ENCODE measurements around the gene SERPINA9.
"Not testable (repeated sequence)": the region's sequence is repeated elsewhere in the genome, so short reads cannot be mapped to it uniquely, and the experiment has no call there.

SERPINA9 gene

GRCh38 chr14:94446126-94446525 lies 29.9 kb downstream of the SERPINA9 start:
- DNase-seq, result no peak
- in situ Hi-C loops (cut with HindIII; ENCODE audit: low pct_ligation_motif_present, low pct_unique_long_range_greater_than_20kb, low sequenced_read_pairs), result no loop called here

GRCh38 chr14:94445003-94445402 lies 31.0 kb downstream of the SERPINA9 start:
- DNase-seq, result no peak
- in situ Hi-C loops (cut with HindIII; ENCODE audit: low pct_ligation_motif_present, low pct_unique_long_range_greater_than_20kb, low sequenced_read_pairs), result no loop called here

DNA sequence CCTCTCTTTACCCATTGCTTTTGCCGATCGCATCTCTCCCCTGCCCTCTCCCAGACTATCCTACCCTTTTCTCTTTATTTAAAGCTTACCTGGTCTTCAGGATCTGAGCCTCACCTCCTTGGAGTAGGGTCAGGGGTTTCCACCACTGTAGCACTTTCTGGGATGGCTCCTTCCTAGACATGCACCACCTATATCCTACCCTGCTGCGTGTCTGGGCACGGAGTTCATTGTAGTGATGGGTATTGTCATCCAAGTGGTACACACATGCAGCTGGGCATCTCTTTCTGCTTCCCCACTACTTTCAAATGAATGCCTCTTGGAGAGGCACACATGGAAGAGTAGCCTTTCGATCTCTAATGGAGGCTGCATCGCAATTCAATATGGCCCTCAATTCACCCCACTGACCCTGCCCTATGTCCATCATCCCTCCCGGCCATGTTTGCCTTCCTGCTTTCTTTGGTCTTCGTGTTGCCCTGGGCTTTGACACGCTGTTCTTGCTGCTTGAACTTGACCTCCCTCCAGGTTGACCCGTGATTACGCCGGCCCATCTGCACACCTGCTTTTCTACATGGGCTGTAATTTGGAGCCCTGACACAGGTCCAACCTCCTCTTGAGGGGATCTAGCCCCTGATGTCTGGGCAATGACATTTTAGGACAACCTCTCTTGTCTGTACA lies 34.3 kb downstream of the SERPINA9 start:
- DNase-seq, result no peak
- in situ Hi-C loops (cut with HindIII; ENCODE audit: low pct_ligation_motif_present, low pct_unique_long_range_greater_than_20kb, low sequenced_read_pairs), result no loop called here

GRCh38 chr14:94441130-94441529 lies 34.9 kb downstream of the SERPINA9 start:
- in situ Hi-C loops (cut with HindIII; ENCODE audit: low pct_ligation_motif_present, low pct_unique_long_range_greater_than_20kb, low sequenced_read_pairs), result no loop called here
- no peak for DNase-seq

- no peak for DNase-seq
- in situ Hi-C loops (cut with HindIII; ENCODE audit: low pct_ligation_motif_present, low pct_unique_long_range_greater_than_20kb, low sequenced_read_pairs), result no loop called here
Observed at GRCh38 chr14:94439453-94440057, 36.4 kb downstream of the SERPINA9 start.

DNA sequence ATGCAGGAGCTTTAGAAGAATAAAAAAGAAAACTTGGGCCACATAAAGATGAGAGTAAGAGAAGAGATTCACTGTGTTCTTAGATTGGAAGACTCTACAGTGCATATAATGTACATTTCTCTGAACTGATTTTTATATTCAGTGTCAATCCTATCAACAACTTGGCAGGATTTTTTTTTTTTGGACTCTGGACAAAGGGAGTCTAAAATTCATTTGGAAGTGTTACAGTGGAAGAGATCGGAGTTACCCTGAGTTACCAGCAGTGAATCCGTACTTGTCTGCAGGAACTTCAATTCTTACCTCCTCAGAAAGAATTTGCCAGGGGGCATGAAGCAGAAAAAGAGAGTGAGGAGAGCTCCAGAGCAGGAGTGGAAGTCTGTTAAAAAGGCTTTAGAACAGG lies 47.4 kb downstream of the SERPINA9 start:
- DNase-seq, result no peak
- in situ Hi-C loops (cut with HindIII; ENCODE audit: low pct_ligation_motif_present, low pct_unique_long_range_greater_than_20kb, low sequenced_read_pairs), result no loop called here

DNA sequence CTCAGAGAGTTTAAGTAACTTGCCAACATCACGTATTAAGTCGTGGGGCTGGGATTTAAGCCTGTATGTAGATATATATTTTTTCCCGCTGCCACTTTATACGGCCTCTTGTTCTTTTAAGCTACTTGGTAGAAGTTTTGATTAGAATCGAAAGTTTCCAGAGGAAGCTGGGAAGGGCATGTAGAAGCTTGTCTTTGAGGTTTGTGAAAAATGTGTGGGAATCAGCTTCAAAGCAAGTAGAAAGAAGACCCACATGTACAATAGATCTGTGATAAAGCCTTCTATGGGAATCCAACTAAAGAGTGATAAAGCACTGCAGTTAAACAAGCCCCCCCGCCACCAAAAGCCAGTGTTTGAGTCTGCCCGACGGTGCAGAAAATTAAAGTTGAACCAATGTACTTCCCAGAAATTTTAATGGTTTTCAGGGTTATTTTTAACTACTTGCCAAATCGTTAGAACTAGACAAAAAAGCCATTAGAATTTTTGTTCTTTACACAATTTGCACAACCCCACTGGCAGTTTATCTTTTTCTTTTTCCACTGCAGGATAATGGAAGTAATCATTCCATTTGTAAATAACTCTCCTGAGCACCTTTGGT lies 48.9 kb downstream of the SERPINA9 start:
- no peak for DNase-seq
- in situ Hi-C loops (cut with HindIII; ENCODE audit: low pct_ligation_motif_present, low pct_unique_long_range_greater_than_20kb, low sequenced_read_pairs), result no loop called here

DNA sequence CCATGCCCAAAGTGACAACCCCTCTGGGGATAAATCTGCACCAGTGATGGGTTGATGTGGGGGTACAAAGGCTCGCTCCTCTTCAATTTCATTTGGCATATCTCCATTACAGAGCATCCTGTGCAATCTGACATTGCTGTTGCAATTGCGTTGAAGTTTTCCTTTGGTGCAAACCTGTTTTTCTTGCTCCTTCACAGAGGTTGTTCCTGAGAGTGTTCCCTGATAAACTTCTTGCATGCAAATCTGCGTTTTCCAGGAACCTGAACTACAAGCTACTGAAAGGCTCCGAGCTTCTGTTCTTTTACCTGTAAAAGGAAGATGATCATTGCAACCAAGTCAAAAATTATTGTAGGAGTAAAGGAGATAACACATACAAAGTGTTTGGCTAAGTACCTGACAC lies 49.5 kb downstream of the SERPINA9 start:
- in situ Hi-C loops (cut with HindIII; ENCODE audit: low pct_ligation_motif_present, low pct_unique_long_range_greater_than_20kb, low sequenced_read_pairs), result no loop called here
- no peak for DNase-seq

DNA sequence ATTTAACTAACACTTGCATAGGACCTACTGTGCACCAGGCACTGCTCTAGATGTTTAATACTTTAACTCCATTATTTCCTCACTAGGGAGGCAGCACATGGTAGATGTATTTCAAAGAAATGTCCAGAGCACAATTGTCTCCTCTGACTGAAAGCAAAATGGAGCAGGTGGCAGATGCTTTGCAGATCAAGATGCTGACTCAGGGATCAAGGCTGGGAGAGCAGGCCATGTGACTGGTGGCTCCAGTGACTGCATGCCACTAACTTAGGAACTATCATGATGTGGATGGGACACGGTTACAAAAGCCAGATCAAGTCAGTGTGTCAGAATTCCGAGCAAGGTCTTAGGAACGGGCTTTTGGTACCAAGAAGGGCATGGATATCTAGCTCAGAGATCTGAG lies 51.6 kb downstream of the SERPINA9 start:
- no peak for DNase-seq
- in situ Hi-C loops (cut with HindIII; ENCODE audit: low pct_ligation_motif_present, low pct_unique_long_range_greater_than_20kb, low sequenced_read_pairs), result no loop called here

GRCh38 chr14:94423453-94424056 lies 52.4 kb downstream of the SERPINA9 start:
- in situ Hi-C loops (cut with HindIII; ENCODE audit: low pct_ligation_motif_present, low pct_unique_long_range_greater_than_20kb, low sequenced_read_pairs), result no loop called here
- DNase-seq, result peak; percentile 54

GRCh38 chr14:94421316-94421715 lies 54.7 kb downstream of the SERPINA9 start:
- DNase-seq, result no peak
- in situ Hi-C loops (cut with HindIII; ENCODE audit: low pct_ligation_motif_present, low pct_unique_long_range_greater_than_20kb, low sequenced_read_pairs), result no loop called here

DNA sequence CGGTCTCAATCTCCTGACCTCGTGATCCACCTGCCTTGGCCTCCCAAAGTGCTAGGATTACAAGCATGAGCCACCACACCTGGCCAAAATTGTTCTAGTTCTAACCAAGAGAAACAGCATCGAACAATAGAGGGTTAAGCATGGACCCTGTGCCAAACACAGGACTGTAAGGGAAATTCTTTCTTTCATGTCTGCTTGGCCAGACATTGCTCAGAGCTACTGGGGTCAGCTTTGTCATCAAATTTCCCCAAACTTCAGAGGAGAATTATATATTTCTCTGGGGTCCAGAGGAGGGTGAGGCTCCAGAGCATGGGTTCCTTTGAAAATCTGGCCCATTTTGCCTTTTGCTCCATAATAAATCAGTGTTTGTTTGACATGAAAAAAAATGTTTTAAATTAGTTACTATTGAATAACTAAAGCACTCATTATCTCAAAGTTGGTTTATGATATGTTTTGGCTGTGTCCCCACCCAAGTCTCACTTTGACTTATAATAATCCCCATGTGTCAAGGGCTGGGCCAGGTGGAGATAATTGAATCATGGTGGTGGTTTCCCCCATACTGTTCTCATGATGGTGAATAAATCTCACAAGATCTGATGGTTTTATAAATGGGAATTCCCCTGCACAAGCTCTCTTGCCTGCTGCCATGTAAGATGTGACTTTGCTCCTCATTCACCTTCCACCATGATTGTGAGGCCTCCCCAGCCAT lies 58.3 kb downstream of the SERPINA9 start:
- DNase-seq; in situ Hi-C loops (cut with HindIII; ENCODE audit: low pct_ligation_motif_present, low pct_unique_long_range_greater_than_20kb, low sequenced_read_pairs): not testable (repeated sequence)

Data from ACHN (cell line).